AG20443 (cell line): ENCODE results near the gene PP2D1.
"Not testable (repeated sequence)": the region's sequence is repeated elsewhere in the genome, so short reads cannot be mapped to it uniquely, and the experiment has no call there.

Experiments used
- DNase-seq: peaks from one replicate; pipeline ENCODE4 v3.0.0; 2012; ENCODE audit warnings: low spot score, mixed read lengths

PP2D1 gene

DNA sequence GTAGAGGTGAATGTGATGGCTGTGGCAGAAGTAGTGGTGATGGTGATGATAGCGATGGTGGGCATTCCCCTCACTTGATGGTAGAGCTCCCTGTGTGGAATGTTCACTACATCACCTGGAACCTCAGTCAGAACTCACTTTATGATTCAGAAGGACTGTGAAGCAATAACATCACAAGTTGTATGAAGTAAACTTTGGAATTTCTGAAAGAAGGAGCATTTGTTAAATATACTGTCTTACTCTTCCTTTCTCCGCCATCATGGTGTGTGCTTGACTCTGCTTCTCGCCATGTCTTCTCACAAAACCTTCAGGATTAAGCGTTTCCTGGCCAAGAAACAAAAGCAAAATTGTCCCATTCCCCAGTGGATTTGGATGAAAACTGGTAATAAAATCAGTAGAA lies at the start of gene PP2D1:
PP2D1 (minus strand) TSS at position 101 of the 400 bp plus-strand sequence. CDS start 192 bp downstream, outside the sequence.
- DNase-seq: no peak

DNA sequence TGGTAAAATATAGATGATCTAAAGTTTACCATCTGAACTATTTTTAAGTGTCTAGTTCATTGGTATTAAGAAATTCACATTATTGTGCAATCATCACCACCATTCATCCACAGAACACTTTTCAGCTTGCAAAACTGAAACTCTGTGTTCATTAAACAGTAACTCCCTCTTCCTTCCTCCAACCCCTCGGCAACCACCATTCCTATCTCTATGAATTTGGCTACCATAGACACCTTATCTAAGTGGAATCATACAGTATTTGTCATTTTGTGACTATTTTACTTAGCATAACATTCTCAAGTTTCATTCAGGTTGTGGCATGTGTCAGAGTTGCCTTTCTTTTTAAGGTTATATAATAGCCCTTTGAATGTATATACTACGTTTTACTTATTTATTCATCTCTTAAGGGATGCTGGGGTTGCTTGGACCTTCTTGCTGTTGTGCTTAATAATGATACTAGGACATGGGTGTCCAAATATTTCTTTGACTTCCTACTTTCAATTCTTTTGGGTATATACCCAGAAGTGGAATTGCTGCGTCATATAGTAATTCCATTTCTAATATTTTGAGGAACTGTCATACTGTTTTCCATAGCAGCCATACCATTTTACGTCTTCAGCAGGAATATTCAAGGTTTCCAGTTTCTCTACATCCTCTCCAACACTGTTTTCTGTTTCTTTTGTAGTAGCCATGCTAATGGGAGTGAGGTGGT lies 49.1 kb upstream of the PP2D1 start:
- peak; percentile 29 for DNase-seq

GRCh38 chr3:20059929-20060328 lies 47.9 kb upstream of the PP2D1 start:
- no peak for DNase-seq

DNA sequence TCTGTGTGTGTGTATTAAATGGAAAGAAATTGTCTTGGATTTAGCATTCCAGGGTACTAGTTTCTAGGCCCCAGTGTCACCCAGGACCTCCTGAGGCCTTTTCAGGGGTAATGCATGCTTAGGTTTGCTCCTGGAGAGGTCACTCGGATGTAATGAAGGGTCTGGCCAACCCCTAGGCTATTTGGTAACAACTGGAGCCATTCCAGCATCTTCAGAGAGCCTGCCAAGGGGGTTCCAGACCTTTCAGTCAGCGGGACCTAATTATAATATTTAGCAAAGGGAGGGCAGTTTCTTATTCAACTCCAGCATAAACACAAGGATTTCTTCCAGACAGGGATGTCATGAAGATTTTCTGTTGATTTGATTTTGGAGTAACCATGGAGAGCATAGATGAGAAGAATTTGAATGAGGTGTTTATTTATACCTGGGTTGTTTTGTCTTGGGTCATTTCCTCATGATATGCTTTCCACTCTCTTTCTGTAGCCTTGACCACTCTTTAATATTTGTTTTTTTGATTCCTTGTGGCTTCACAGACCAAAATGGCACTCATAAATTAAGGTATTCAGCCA lies 45.6 kb upstream of the PP2D1 start:
- no peak for DNase-seq

- peak; percentile 57 for DNase-seq
These were observed 44.9 kb upstream of the PP2D1 start for GRCh38 chr3:20056725-20057611.

- no peak for DNase-seq
These were observed 43.8 kb upstream of the PP2D1 start for GRCh38 chr3:20055842-20056241.

- no peak for DNase-seq
These were observed 43.1 kb upstream of the PP2D1 start for GRCh38 chr3:20055020-20055775.

DNA sequence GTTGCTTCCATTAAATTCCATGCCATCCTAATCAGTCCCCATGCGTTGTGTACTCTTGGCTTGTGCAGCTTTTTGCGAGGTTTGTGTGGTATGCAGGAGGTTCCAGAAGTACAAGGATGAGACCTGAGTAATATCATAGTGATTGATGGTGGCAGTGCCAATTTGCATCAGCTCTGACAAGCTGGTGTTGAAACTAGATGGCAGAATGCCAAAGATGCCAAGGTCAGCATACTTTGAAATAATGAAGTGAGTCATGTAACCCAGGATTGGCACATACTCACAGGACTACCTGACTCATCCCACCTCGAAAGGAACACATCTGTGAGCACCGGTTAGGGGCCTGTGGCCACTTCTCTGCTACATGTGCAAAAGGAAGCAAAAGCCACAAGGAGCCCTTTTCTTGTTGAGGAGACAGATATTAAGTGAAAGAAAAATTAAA lies 42.5 kb upstream of the PP2D1 start:
- peak; percentile 57 for DNase-seq

- no peak for DNase-seq
These were observed 40.8 kb upstream of the PP2D1 start for GRCh38 chr3:20052851-20053250.

DNA sequence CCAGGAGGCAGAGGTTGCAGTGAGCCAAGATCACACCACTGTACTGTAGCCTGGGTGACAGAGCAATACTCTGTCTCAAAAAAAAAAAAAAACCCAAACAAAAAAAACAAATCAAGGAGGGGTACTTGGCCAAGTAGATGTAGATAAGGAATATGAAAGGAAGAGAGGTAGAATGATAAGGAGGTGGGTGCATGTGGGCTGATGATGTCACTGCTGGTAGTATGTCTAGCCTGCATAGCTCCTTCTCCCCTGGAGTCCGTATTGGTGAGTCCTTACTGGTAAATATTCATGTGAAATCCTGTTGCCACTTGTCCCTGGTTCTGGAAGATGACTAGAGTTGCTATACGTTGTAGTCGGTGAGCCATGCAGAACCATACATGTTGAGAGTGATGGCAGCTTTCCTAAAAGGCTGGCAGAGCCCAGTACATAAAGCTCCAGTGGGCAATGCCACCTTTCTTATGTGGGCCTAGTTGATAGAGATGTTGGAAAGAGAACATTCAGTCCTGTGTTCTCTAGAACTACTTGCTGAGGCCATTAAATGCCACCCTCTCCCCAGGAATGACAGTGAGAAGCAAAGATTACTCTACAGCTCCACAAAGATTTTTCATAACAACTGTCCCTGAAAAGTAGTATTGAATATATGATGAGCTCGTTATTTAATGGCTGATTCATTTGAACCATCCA lies 39.2 kb upstream of the PP2D1 start:
- DNase-seq: no peak

- DNase-seq: peak; percentile 21
These were observed 36.2 kb upstream of the PP2D1 start for GRCh38 chr3:20047976-20048883.

- no peak for DNase-seq
These were observed 35.3 kb upstream of the PP2D1 start for GRCh38 chr3:20047341-20047779.

- DNase-seq: no peak
These were observed 34.5 kb upstream of the PP2D1 start for GRCh38 chr3:20046556-20046955.

- DNase-seq: not testable (repeated sequence)
These were observed 33.1 kb upstream of the PP2D1 start for GRCh38 chr3:20045141-20045540.

DNA sequence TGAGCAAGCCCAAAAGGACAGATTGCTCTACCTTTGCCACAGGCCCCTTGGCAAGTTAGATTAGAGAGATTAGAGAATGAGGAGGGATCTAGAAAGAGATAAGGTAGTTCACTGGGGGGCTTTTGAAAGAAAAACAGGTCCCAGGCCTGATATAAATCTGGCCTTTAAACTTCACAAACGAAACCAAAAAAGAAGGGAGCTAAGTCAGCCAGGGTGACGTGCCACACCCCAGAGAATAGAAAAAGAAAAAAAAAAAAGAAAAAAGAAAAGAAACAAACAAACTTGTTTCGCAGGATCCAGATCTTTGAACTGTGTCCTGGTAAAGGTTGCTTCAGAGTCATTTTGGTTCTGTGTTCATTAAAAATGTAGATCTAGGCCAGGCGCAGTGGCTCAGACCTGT lies 31.8 kb upstream of the PP2D1 start:
- DNase-seq: no peak

DNA sequence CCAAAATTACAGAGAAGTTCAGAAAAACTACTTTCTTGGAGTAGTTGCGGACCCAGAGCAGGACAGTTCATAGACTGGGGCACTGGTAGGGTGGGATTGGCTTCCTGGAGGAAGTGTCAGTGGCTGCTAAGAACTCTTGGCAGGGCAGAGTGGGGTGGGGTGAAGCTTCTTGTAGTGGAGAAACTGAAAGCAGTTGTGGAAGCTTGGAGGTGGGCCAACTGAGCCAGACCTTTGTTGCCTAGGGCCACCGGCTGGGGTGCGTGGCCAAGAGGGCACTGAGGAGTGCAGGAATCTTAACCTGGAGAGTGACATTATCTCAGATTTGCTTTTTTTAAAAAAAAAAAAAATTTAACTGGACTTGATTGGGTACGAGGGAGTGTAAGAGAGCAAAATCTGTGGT lies 31.3 kb upstream of the PP2D1 start:
- DNase-seq: peak; percentile 57

GRCh38 chr3:20042331-20042730 lies 30.3 kb upstream of the PP2D1 start:
- no peak for DNase-seq

GRCh38 chr3:20041197-20041780 lies 29.2 kb upstream of the PP2D1 start:
- DNase-seq: peak; percentile 80

- peak; percentile 76 for DNase-seq
These were observed 28.6 kb upstream of the PP2D1 start for GRCh38 chr3:20040548-20041196.
